Progenitor cell of endocrine pancreas (in vitro differentiated cells): ENCODE data around the gene NFX1. TPM values are rescaled to one million over a fixed set of nuclear protein-coding genes. Genes with fewer than 3 reads are reported as not detected.

Experiments used
- DNase-seq: peaks from one replicate; pipeline ENCODE4 v3.0.0; 2021; ENCODE audit warnings: low spot score; ENCODE audit not compliant: unreplicated experiment
- H3K27ac Mint-ChIP-seq: 2 replicates; pipeline ENCODE4 v1.8.0; 2021; ENCODE audit warnings: mild to moderate bottlenecking, moderate library complexity, mixed read lengths
- H3K27me3 Mint-ChIP-seq: 2 replicates; pipeline ENCODE4 v1.8.0; 2021; ENCODE audit warnings: mixed read lengths
- H3K36me3 Mint-ChIP-seq: 2 replicates; pipeline ENCODE4 v1.8.0; 2022; ENCODE audit warnings: mixed read lengths; ENCODE audit not compliant: insufficient read depth
- H3K4me1 Mint-ChIP-seq: 2 replicates; pipeline ENCODE4 v1.8.0; 2021; ENCODE audit warnings: low read depth, mixed read lengths
- H3K4me3 Mint-ChIP-seq: 2 replicates; pipeline ENCODE4 v1.8.0; 2021; ENCODE audit warnings: low read depth, mild to moderate bottlenecking, moderate library complexity, mixed read lengths
- H3K9me3 Mint-ChIP-seq: 2 replicates; pipeline ENCODE4 v1.8.0; 2021; ENCODE audit warnings: low read depth, mixed read lengths
- CTCF ChIP-seq: fragments of 200-600 bp; sonication (generic); IDR thresholded peaks from one replicate; pipeline ENCODE4 v1.5.0; 2021; ENCODE audit warnings: antibody characterized with exemption, mild to moderate bottlenecking; ENCODE audit not compliant: unreplicated experiment
- long read RNA-seq: library from polyadenylated mRNA; unstranded; transcript quantifications from one replicate; pipeline ENCODE4 v2.0.0, GENCODE V29; 2020
- total RNA-seq: library from RNA; stranded (reverse); gene quantifications from 2 replicates; pipeline ENCODE4 v1.2.1, GENCODE V29; 2021

Gene NFX1
- total RNA-seq, result 29.4 and 32.0 TPM in 2 replicates
- long read RNA-seq, full-length matches to known transcripts, result 68 of 153 reads
- long read RNA-seq, partial matches to known transcripts, result 31 of 153 reads
- long read RNA-seq, other reads (novel, unspliced or antisense), result 54 of 153 reads

DNA sequence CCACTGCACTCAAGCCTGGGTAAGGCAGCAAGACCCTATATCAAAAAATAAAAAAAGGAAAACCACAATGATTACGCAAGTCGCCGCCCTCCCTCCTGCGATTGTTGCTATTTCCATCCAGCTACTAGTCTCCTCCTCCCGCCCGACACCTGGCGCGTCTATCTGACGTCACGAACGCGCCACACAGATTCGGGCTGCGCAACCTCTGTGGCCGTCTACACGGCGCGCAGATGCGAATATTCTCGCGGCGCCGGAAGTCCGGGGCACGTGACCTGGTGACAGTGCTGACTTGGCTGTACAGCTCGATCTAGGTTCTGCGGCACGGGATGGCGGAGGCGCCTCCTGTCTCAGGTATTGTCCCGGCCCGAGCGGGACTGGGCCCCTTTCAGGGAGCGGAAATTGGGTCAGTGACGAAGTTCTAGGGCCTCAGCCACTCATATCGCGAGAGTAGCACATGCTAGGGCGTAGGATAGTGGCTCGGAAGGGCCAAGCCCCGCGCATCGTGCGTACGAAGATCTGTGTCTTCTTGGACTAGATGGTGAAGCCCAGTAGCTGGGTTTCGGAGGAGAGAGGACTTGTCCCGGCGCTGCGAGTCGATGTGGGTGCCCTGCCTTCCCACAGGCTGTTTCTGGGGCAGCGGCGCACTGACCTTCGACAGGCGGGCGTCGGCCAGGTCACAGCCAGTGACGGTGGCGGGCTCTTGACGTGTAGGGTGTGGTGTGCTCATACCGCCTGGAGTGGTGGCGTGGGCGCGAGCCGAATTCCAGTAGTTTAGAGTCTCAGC lies at the start of gene NFX1:
NFX1 (plus strand) TSS at position 270 of the 784 bp plus-strand sequence; CDS start at position 327, 57 bp downstream.
- TF ChIP-seq CTCF, result no peak
- peak; percentile 88 for DNase-seq
- Mint-ChIP-seq H3K27ac (peak within 1 kb of the TSS; percentile 99), H3K4me3 (peak within 1 kb of the TSS; percentile 99), H3K36me3 (peaks cover 7% of the 10 kb centered on the region), H3K27me3 (no peaks in the 10 kb centered on the region), H3K9me3 (no peaks in the 10 kb centered on the region), H3K4me1 (peaks cover 14% of the 10 kb centered on the region)

DNA sequence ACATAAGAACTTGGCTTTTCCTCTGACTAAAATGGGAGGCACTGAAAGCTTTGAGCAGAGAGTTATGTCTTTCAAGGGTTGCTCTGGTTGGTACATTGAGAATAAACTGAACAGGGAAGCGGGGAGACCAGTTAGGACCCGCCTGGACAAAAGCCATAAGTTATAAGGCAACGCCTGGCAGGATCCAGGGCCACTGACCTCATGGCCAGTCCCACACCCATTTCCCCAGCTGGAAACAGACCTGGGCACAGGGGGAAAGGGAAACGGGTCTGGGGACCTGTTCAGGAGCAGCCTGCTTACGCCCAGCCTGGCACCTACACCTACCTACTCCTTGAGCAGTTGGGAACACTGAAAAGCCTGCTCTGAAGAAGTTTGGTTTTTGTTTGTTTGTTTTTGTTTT lies 49.0 kb upstream of the NFX1 start:
- no peak for DNase-seq
- no peak overlapping the region for H3K27ac Mint-ChIP-seq
- peaks cover 3% of the 10 kb centered on the region for H3K4me1 Mint-ChIP-seq
- H3K4me3 Mint-ChIP-seq, result no peak overlapping the region
- H3K27me3 Mint-ChIP-seq, result peaks cover 4% of the 10 kb centered on the region
- no peak for TF ChIP-seq CTCF
- no peaks in the 10 kb centered on the region for H3K36me3 Mint-ChIP-seq
- H3K9me3 Mint-ChIP-seq, result no peaks in the 10 kb centered on the region

DNA sequence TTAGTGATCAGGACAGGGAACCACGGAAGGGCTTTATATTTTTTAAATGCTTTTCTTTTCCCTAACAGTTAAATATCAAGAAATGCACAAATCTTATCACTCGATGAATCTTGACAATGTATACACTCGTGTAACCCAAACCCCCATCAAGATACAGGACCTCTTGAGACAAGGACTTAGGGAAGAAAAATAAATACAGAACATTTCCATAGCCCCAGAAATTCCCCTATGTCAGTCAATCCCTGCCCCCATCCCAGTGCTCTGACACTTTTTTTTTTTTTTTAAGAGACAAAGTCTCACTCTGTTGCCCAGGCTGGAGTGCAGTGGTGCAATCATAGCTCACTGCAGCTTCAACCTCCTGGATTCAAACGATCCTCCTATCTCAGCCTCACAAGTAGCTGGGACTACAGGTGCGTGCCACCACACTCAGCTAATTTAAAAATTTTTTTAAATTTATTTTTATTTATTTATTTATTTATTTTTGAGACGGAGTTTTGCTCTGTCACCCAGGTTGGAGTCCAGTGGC lies 47.6 kb upstream of the NFX1 start:
- Mint-ChIP-seq H3K27me3 (no peaks in the 10 kb centered on the region), H3K27ac (no peak overlapping the region), H3K4me1 (peaks cover 3% of the 10 kb centered on the region), H3K9me3 (no peaks in the 10 kb centered on the region), H3K36me3 (no peaks in the 10 kb centered on the region), H3K4me3 (no peak overlapping the region)
- no peak for TF ChIP-seq CTCF
- no peak for DNase-seq

GRCh38 chr9:33244137-33244784 lies 46.1 kb upstream of the NFX1 start:
- TF ChIP-seq CTCF, result no peak
- DNase-seq, result no peak
- Mint-ChIP-seq H3K36me3 (no peaks in the 10 kb centered on the region), H3K4me3 (no peak overlapping the region), H3K4me1 (peaks cover 3% of the 10 kb centered on the region), H3K27ac (no peak overlapping the region), H3K27me3 (no peaks in the 10 kb centered on the region), H3K9me3 (no peaks in the 10 kb centered on the region)

GRCh38 chr9:33245341-33245740 lies 45.0 kb upstream of the NFX1 start:
- no peak for TF ChIP-seq CTCF
- Mint-ChIP-seq H3K4me1 (no peaks in the 10 kb centered on the region), H3K9me3 (no peaks in the 10 kb centered on the region), H3K4me3 (no peak overlapping the region), H3K27ac (no peak overlapping the region), H3K36me3 (no peaks in the 10 kb centered on the region), H3K27me3 (no peaks in the 10 kb centered on the region)
- DNase-seq, result no peak
